MM.1S (cell line): ENCODE results near the gene RBM47.

Experiments
- DNase-seq: peaks from one replicate; pipeline ENCODE4 v3.0.0-alpha.2; 2015
- H2AFZ ChIP-seq: fragments of 300-600 bp; sonication (generic); 2 replicates; pipeline ENCODE4 v1.6.0; 2016; ENCODE audit warnings: antibody characterized with exemption, low read length
- H3F3A ChIP-seq: fragments of 300-600 bp; sonication (generic); 2 replicates; pipeline ENCODE4 v1.6.1; 2016; ENCODE audit warnings: mild to moderate bottlenecking, antibody characterized with exemption, low read length, moderate library complexity, mixed read lengths; ENCODE audit not compliant: insufficient read depth
- H3K27ac ChIP-seq: fragments of 300-600 bp; sonication (generic); 2 replicates; pipeline ENCODE4 v1.5.1; 2016; ENCODE audit warnings: mild to moderate bottlenecking, low read length
- H3K27me3 ChIP-seq: fragments of 300-600 bp; sonication (generic); replicated peaks from 2 replicates; pipeline ENCODE4 v1.6.0; 2016; ENCODE audit warnings: low read length; ENCODE audit not compliant: insufficient read depth
- H3K36me3 ChIP-seq: fragments of 300-600 bp; sonication (generic); replicated peaks from 2 replicates; pipeline ENCODE4 v1.6.1; 2016; ENCODE audit warnings: mild to moderate bottlenecking, low read length, mixed read lengths; ENCODE audit not compliant: insufficient read depth
- H3K4me1 ChIP-seq: fragments of 300-600 bp; sonication (generic); 2 replicates; pipeline ENCODE4 v1.6.1; 2016; ENCODE audit warnings: low read length, mixed read lengths
- H3K4me2 ChIP-seq: fragments of 300-600 bp; sonication (generic); 2 replicates; pipeline ENCODE4 v1.6.0; 2016; ENCODE audit warnings: low read depth, low read length
- H3K4me3 ChIP-seq: fragments of 300-600 bp; sonication (generic); 2 replicates; pipeline ENCODE4 v1.5.1; 2016; ENCODE audit warnings: low read length, mixed read lengths
- H3K79me2 ChIP-seq: fragments of 300-600 bp; sonication (generic); 2 replicates; pipeline ENCODE4 v1.6.1; 2016; ENCODE audit warnings: mixed run types, low read length, mixed read lengths
- H3K9ac ChIP-seq: fragments of 300-600 bp; sonication (generic); 2 replicates; pipeline ENCODE4 v1.6.1; 2016; ENCODE audit warnings: low read length, mixed read lengths
- H3K9me2 ChIP-seq: fragments of 300-600 bp; sonication (generic); replicated peaks from 2 replicates; pipeline ENCODE4 v1.6.1; 2016; ENCODE audit warnings: mild to moderate bottlenecking, low read length, mixed read lengths; ENCODE audit not compliant: insufficient read depth
- H3K9me3 ChIP-seq: fragments of 300-600 bp; sonication (generic); replicated peaks from 2 replicates; pipeline ENCODE4 v1.6.1; 2016; ENCODE audit warnings: mild to moderate bottlenecking, low read length, mixed read lengths; ENCODE audit not compliant: insufficient read depth
- H4K20me1 ChIP-seq: fragments of 300-600 bp; sonication (generic); 2 replicates; pipeline ENCODE4 v1.6.1; 2016; ENCODE audit warnings: mild to moderate bottlenecking, low read length, moderate library complexity, mixed read lengths; ENCODE audit not compliant: insufficient read depth
- CTCF ChIP-seq: fragments of 300-600 bp; sonication (generic); IDR thresholded peaks from 2 replicates; pipeline ENCODE4 v1.5.1; 2016; ENCODE audit warnings: antibody characterized with exemption, low read length, mixed read lengths
- EZH2 ChIP-seq: fragments of 300-600 bp; sonication (generic); optimal IDR thresholded peaks from 2 replicates; pipeline ENCODE3; 2017; ENCODE audit warnings: low read depth, mild to moderate bottlenecking, antibody characterized with exemption, low read length, mixed read lengths
- EZH2phosphoT487 ChIP-seq: fragments of 300-600 bp; sonication (generic); IDR thresholded peaks from 2 replicates; pipeline ENCODE4 v1.6.1; 2018; ENCODE audit warnings: antibody characterized with exemption, low read length

The RBM47 gene

GRCh38 chr4:40466789-40467188, 162.9 kb downstream of the RBM47 start:
- H3K9ac ChIP-seq, result no peak overlapping the region

GRCh38 chr4:40462326-40462725, 167.3 kb downstream of the RBM47 start:
- Histone ChIP-seq H3K9me3 (no peaks in the 10 kb centered on the region), H3K36me3 (no peaks in the 10 kb centered on the region), H3K9ac (no peak overlapping the region), H3K4me2 (no peak overlapping the region), H4K20me1 (peaks cover 19% of the 10 kb centered on the region), H3K9me2 (no peaks in the 10 kb centered on the region), H3K27me3 (no peaks in the 10 kb centered on the region), H3K79me2 (peaks cover 34% of the 10 kb centered on the region), H3K4me1 (peaks cover 5% of the 10 kb centered on the region), H3K4me3 (no peak overlapping the region), H3F3A (no peaks in the 10 kb centered on the region), H2AFZ (no peak overlapping the region), H3K27ac (no peak overlapping the region)
- TF ChIP-seq EZH2 (no peak), EZH2phosphoT487 (no peak), CTCF (no peak)
- DNase-seq, result no peak

More at GRCh38 chr4:40466789-40467188, 162.9 kb downstream of the RBM47 start:
- H2AFZ ChIP-seq, result no peak overlapping the region
- H4K20me1 ChIP-seq, result peaks cover 19% of the 10 kb centered on the region
- no peak overlapping the region for H3K4me3 ChIP-seq
- TF ChIP-seq CTCF, result no peak
- TF ChIP-seq EZH2phosphoT487, result no peak
- no peak for TF ChIP-seq EZH2
- H3K9me2 ChIP-seq, result no peaks in the 10 kb centered on the region
- no peak for DNase-seq
- peaks cover 5% of the 10 kb centered on the region for H3K4me1 ChIP-seq
- H3K36me3 ChIP-seq, result no peaks in the 10 kb centered on the region
- H3F3A ChIP-seq, result no peaks in the 10 kb centered on the region
- H3K27me3 ChIP-seq, result no peaks in the 10 kb centered on the region
- no peak overlapping the region for H3K27ac ChIP-seq
- H3K79me2 ChIP-seq, result peaks cover 36% of the 10 kb centered on the region
- H3K4me2 ChIP-seq, result no peak overlapping the region
- no peaks in the 10 kb centered on the region for H3K9me3 ChIP-seq

GRCh38 chr4:40461879-40462278, 167.8 kb downstream of the RBM47 start:
- Histone ChIP-seq H3K27ac (no peak overlapping the region), H3K9ac (no peak overlapping the region), H3F3A (no peaks in the 10 kb centered on the region), H3K4me1 (peaks cover 5% of the 10 kb centered on the region), H3K27me3 (no peaks in the 10 kb centered on the region), H3K36me3 (no peaks in the 10 kb centered on the region), H3K4me2 (no peak overlapping the region), H3K79me2 (peaks cover 34% of the 10 kb centered on the region), H4K20me1 (peaks cover 19% of the 10 kb centered on the region), H3K4me3 (no peak overlapping the region), H3K9me2 (no peaks in the 10 kb centered on the region), H2AFZ (no peak overlapping the region), H3K9me3 (no peaks in the 10 kb centered on the region)
- DNase-seq, result no peak
- TF ChIP-seq CTCF (no peak), EZH2 (no peak), EZH2phosphoT487 (no peak)
